HG03045 (cell line): Measurements from ENCODE around the gene RFX5.

Experiments used
- ATAC-seq: cut with Tn5 transposase; IDR thresholded peaks from one replicate; pipeline ENCODE4 v1.9.1; 2021; ENCODE audit warnings: mild to moderate bottlenecking, moderate library complexity; ENCODE audit not compliant: unreplicated experiment

The RFX5 gene

GRCh38 chr1:151325231-151325630, 21.8 kb downstream of the RFX5 start:
- ATAC-seq = no peak

- ATAC-seq = no peak
These were observed 22.6 kb downstream of the RFX5 start for GRCh38 chr1:151324390-151324930.

GRCh38 chr1:151318975-151319374, 28.1 kb downstream of the RFX5 start:
- no peak for ATAC-seq

- no peak for ATAC-seq
These were observed 31.4 kb downstream of the RFX5 start for GRCh38 chr1:151315565-151316235.

- no peak for ATAC-seq
These were observed 32.7 kb downstream of the RFX5 start for GRCh38 chr1:151314137-151314875.

- ATAC-seq = no peak
These were observed 33.6 kb downstream of the RFX5 start for GRCh38 chr1:151313501-151313900.

- no peak for ATAC-seq
These were observed 34.2 kb downstream of the RFX5 start for GRCh38 chr1:151312826-151313225.

GRCh38 chr1:151312411-151312810, 34.6 kb downstream of the RFX5 start:
- ATAC-seq = no peak

- ATAC-seq = no peak
These were observed 35.3 kb downstream of the RFX5 start for GRCh38 chr1:151311589-151312331.

GRCh38 chr1:151311011-151311410, 36.0 kb downstream of the RFX5 start:
- ATAC-seq = no peak

GRCh38 chr1:151309811-151310323, 37.2 kb downstream of the RFX5 start:
- no peak for ATAC-seq

GRCh38 chr1:151294742-151295462, 52.1 kb downstream of the RFX5 start:
- ATAC-seq = no peak

- ATAC-seq = no peak
These were observed 54.0 kb downstream of the RFX5 start for GRCh38 chr1:151293093-151293492.

GRCh38 chr1:151292207-151293030, 54.6 kb downstream of the RFX5 start:
- no peak for ATAC-seq

GRCh38 chr1:151290709-151291303, 56.2 kb downstream of the RFX5 start:
- no peak for ATAC-seq
